HCT116 (cell line): ENCODE results near the gene CBR4. TPM values are rescaled to one million over a fixed set of nuclear protein-coding genes. Genes with fewer than 3 reads are reported as not detected.

Experiments used
- ATAC-seq: fragments of 200-7000 bp; cut with Tn5 transposase; 2 replicates; pipeline ENCODE4 v1.9.1; 2020; ENCODE audit warnings: mild to moderate bottlenecking, moderate library complexity
- BruUV-seq: library from RNA; stranded (reverse); fragments of 400-500 nt; replicated peaks from 2 replicates; lab custom pipeline; 2021; lab: Mats Ljungman, UMichigan
- CTCF ChIA-PET: fragments of 300-600 bp; sonication (Branson Sonifier 250); formaldehyde crosslinking; loops from one replicate; lab custom pipeline; 2021; ENCODE audit warnings: antibody characterized with exemption; lab: Charles Lee
- POLR2A ChIA-PET: fragments of 300-600, 350-600 bp; sonication (Branson Sonifier 250); formaldehyde crosslinking; loops from one replicate; lab custom pipeline; 2021; ENCODE audit warnings: antibody characterized with exemption; lab: Charles Lee
- RAD21 ChIA-PET, 2 experiments: fragments of 300-600 bp; sonication (Branson Sonifier 250); formaldehyde crosslinking; loops; one replicate each; lab custom pipeline; 2023; ENCODE audit warnings: low total read pairs in 2 of 2; ENCODE audit not compliant: uncharacterized antibody in 2 of 2, unreplicated experiment in 2 of 2, low non-redundant PET in 1 of 2; lab: Charles Lee
- DNase-seq: peaks from one replicate; pipeline ENCODE4 v3.0.0-alpha.2; 2010; ENCODE audit warnings: low read depth, low spot score
- H2AFZ ChIP-seq: fragments of 200-600 bp; shearing (Covaris generic), sonication (generic); 2 replicates; pipeline ENCODE4 v1.6.1; 2017; ENCODE audit warnings: low read depth, mixed run types, mixed read lengths, antibody characterized with exemption, low read length; ENCODE audit not compliant: poor library complexity, severe bottlenecking
- H3K27ac ChIP-seq: 2 replicates; pipeline ENCODE4 v1.5.1; 2012; ENCODE audit warnings: low read depth, low read length
- H3K27me3 ChIP-seq: fragments of 200-600 bp; sonication (generic); 2 replicates; pipeline ENCODE4 v1.6.1; 2016; ENCODE audit warnings: mixed run types, low read length, mixed read lengths; ENCODE audit not compliant: insufficient read depth
- H3K36me3 ChIP-seq, 2 experiments: fragments of 200-500 bp in 1 of 2; fragments of 200-600 bp in 1 of 2; sonication (Bioruptor generic) in 1 of 2; sonication (generic) in 1 of 2; 2 replicates each; pipeline versions ENCODE4 v1.5.1 to v1.6.1; 2014 to 2016; ENCODE audit warnings: low read length in 2 of 2, inconsistent platforms in 1 of 2, mixed read lengths in 1 of 2, mixed run types in 1 of 2; ENCODE audit not compliant: insufficient read depth in 2 of 2, control insufficient read depth in 1 of 2
- H3K4me1 ChIP-seq, 2 experiments: fragments of 200-600 bp in 1 of 2; sonication (generic) in 1 of 2; 2 replicates each; pipeline versions ENCODE4 v1.5.1 to v1.6.1; 2012 to 2017; ENCODE audit warnings: low read length in 2 of 2, inconsistent platforms in 1 of 2, mild to moderate bottlenecking in 1 of 2, mixed read lengths in 1 of 2, mixed run types in 1 of 2, moderate library complexity in 1 of 2; ENCODE audit not compliant: insufficient read depth in 2 of 2, control insufficient read depth in 1 of 2
- H3K4me2 ChIP-seq: fragments of 200-600 bp; sonication (generic); 2 replicates; pipeline ENCODE4 v1.6.1; 2017; ENCODE audit warnings: mixed run types, low read length, mixed read lengths
- H3K4me3 ChIP-seq, 2 experiments: fragments of 200-600 bp in 1 of 2; sonication (generic) in 1 of 2; replicated peaks in 1 of 2; 2 replicates each; pipeline ENCODE4 v1.5.1; 2011 to 2016; ENCODE audit warnings: low read length in 2 of 2, control low read depth in 1 of 2, low read depth in 1 of 2, mild to moderate bottlenecking in 1 of 2, mixed read lengths in 1 of 2, mixed run types in 1 of 2
- H3K79me2 ChIP-seq: fragments of 200-600 bp; sonication (generic); 2 replicates; pipeline ENCODE4 v1.6.1; 2017; ENCODE audit warnings: mild to moderate bottlenecking, mixed run types, low read length, moderate library complexity, mixed read lengths; ENCODE audit not compliant: insufficient read depth
- H3K9ac ChIP-seq: fragments of 200-600 bp; sonication (generic); 2 replicates; pipeline ENCODE4 v1.6.1; 2016; ENCODE audit warnings: low read length, mixed read lengths
- H3K9me2 ChIP-seq: fragments of 200-600 bp; sonication (generic), shearing (Covaris generic); 2 replicates; pipeline ENCODE4 v1.6.1; 2017; ENCODE audit warnings: mixed run types, mild to moderate bottlenecking, moderate library complexity; ENCODE audit not compliant: insufficient read depth
- H3K9me3 ChIP-seq, 2 experiments: fragments of 200-500 bp in 1 of 2; fragments of 200-600 bp in 1 of 2; sonication (Bioruptor generic) in 1 of 2; sonication (generic) in 1 of 2; 2 replicates each; pipeline ENCODE4 v1.6.1; 2014 to 2017; ENCODE audit warnings: low read length in 2 of 2, mixed read lengths in 2 of 2, inconsistent platforms in 1 of 2, low read depth in 1 of 2, mild to moderate bottlenecking in 1 of 2, mixed run types in 1 of 2, moderate library complexity in 1 of 2; ENCODE audit not compliant: control insufficient read depth in 1 of 2, insufficient read depth in 1 of 2
- H4K20me1 ChIP-seq: fragments of 200-600 bp; sonication (generic), shearing (Covaris generic); 2 replicates; pipeline ENCODE4 v1.6.1; 2017; ENCODE audit warnings: mixed run types, mild to moderate bottlenecking, moderate library complexity; ENCODE audit not compliant: insufficient read depth
- CTCF ChIP-seq, 3 experiments: fragments of 200-600 bp in 1 of 3; sonication (generic) in 1 of 3; IDR thresholded peaks in 2 of 3; conservative IDR thresholded peaks in 1 of 3; 2 replicates each; pipeline ENCODE4 v1.5.1; 2012 to 2017; ENCODE audit warnings: low read depth in 2 of 3, low read length in 2 of 3, antibody characterized with exemption in 1 of 3, borderline replicate concordance in 1 of 3, control low read depth in 1 of 3, mild to moderate bottlenecking in 1 of 3, mixed read lengths in 1 of 3, mixed run types in 1 of 3, moderate library complexity in 1 of 3; ENCODE audit not compliant: insufficient read depth in 1 of 3
- RAD21 ChIP-seq: IDR thresholded peaks from 2 replicates; pipeline ENCODE4 v1.6.1; 2012; ENCODE audit warnings: low read depth, mild to moderate bottlenecking
- SRF ChIP-seq: IDR thresholded peaks from 2 replicates; pipeline ENCODE4 v1.6.1; 2012; ENCODE audit warnings: low read depth
- YY1 ChIP-seq: IDR thresholded peaks from 2 replicates; pipeline ENCODE4 v1.6.1; 2011; ENCODE audit warnings: low read length, low read depth, moderate library complexity, mild to moderate bottlenecking; ENCODE audit not compliant: insufficient replicate concordance; ENCODE audit errors: extremely low read depth
- intact Hi-C: fragments of 100-400 bp; cut with micrococcal nuclease; formaldehyde crosslinking; loops from 2 replicates; pipeline ENCODE4 v1.10.0; 2022
- total RNA-seq: library from RNA; stranded (reverse); gene quantifications from one replicate; pipeline ENCODE4 v1.2.1, GENCODE V29; 2021; ENCODE audit not compliant: unreplicated experiment

Gene CBR4
- total RNA-seq, 1 experiment from 2014 or later: 32.3 TPM

- ChIA-PET RAD21 (no interaction called here), CTCF (interaction anchor here (1.0 kb wide), 2 partner anchors 70 to 269 kb away, joined by 3 read pairs; no protein-coding TSS in a partner anchor), POLR2A (interaction anchor here (1.7 kb wide), 1 partner anchor 12 kb away, joined by 5 read pairs; no protein-coding TSS in a partner anchor)
- intact Hi-C loops: no loop called here
- no peaks in the 10 kb centered on the region for H3K27me3 ChIP-seq
- no TSS peak for BruUV-seq
- H3K9ac ChIP-seq: no peak overlapping the region
- peak; percentile 66 for ATAC-seq
- no peaks in the 10 kb centered on the region for H3K36me3 ChIP-seq
- TF ChIP-seq YY1 (no peak), SRF (no peak), RAD21 (peak; percentile 58), CTCF (IDR thresholded peaks at IDR 0.05 in 2 of 3, conservative IDR thresholded peaks at IDR 0.05 in 1 of 3; ENCODE audit: borderline replicate concordance in 1 of 3, insufficient read depth in 1 of 3, low read depth in 2 of 3, low read length in 2 of 3) (peak in 2 of 3 experiments; percentile 15 to 16; a peak in 1 of 6 replicates)
- H3K27ac ChIP-seq: no peak overlapping the region
- no peaks in the 10 kb centered on the region for H3K79me2 ChIP-seq
- no peak overlapping the region for H2AFZ ChIP-seq
- no peaks in the 10 kb centered on the region for H3K9me2 ChIP-seq
- DNase-seq: no peak
- H3K4me1 ChIP-seq: no peaks in the 10 kb centered on the region
- no peaks in the 10 kb centered on the region for H4K20me1 ChIP-seq
- no peaks in the 10 kb centered on the region for H3K9me3 ChIP-seq
- no peak overlapping the region for H3K4me3 ChIP-seq
- no peak overlapping the region for H3K4me2 ChIP-seq
These were observed 36.0 kb upstream of the CBR4 start for GRCh38 chr4:169045862-169046584.
